ENCODE results near the gene PRPF19.

The PRPF19 gene

GRCh38 chr11:60875366-60876167, 30.8 kb downstream of the PRPF19 start:
- DNase-seq: no peak

GRCh38 chr11:60874421-60875365, 31.7 kb downstream of the PRPF19 start:
- no peak for DNase-seq

- DNase-seq: no peak
Observed at GRCh38 chr11:60873533-60873932, 32.9 kb downstream of the PRPF19 start.

GRCh38 chr11:60872961-60873524, 33.3 kb downstream of the PRPF19 start:
- peak in 14 of 56 donors; percentile 8 to 48 (median 36) for DNase-seq

- DNase-seq: no peak
Observed at GRCh38 chr11:60872124-60872960, 34.0 kb downstream of the PRPF19 start.

GRCh38 chr11:60871378-60872061, 34.9 kb downstream of the PRPF19 start:
- DNase-seq: peak in 1 of 56 donors; percentile 19

GRCh38 chr11:60870733-60871377, 35.5 kb downstream of the PRPF19 start:
- no peak for DNase-seq

GRCh38 chr11:60870276-60870675, 36.1 kb downstream of the PRPF19 start:
- peak in 33 of 56 donors; percentile 11 to 82 (median 47) for DNase-seq

- no peak for DNase-seq
Observed at GRCh38 chr11:60869451-60869825, 36.9 kb downstream of the PRPF19 start.

- DNase-seq: no peak
Observed at GRCh38 chr11:60868682-60869450, 37.5 kb downstream of the PRPF19 start.

- no peak for DNase-seq
Observed at GRCh38 chr11:60867871-60868681, 38.3 kb downstream of the PRPF19 start.

- DNase-seq: no peak
Observed at GRCh38 chr11:60866911-60867870, 39.2 kb downstream of the PRPF19 start, which contains the start of gene ZP1. TSS of gene ZP1 (plus strand) at chr11:60867542. CDS start at chr11:60867562, 20 bp downstream.

- no peak for DNase-seq
Observed at GRCh38 chr11:60864856-60865513, 41.4 kb downstream of the PRPF19 start.

- no peak for DNase-seq
Observed at GRCh38 chr11:60863550-60864521, 42.5 kb downstream of the PRPF19 start.

GRCh38 chr11:60862171-60862570, 44.2 kb downstream of the PRPF19 start:
- no peak for DNase-seq
